AG09309 (cell line): ENCODE data around the gene LCA5.

ENCODE experiments used
- DNase-seq: peaks from one replicate; pipeline ENCODE4 v3.0.0-alpha.2; 2010; ENCODE audit warnings: low read depth
- H3K4me3 ChIP-seq: 2 replicates; pipeline ENCODE4 v1.5.1; 2011; ENCODE audit warnings: mild to moderate bottlenecking, low read depth, low read length, moderate library complexity; ENCODE audit not compliant: control insufficient read depth
- TF ChIP-seq, protein P1 (sequence below): IDR thresholded peaks from 2 replicates; pipeline ENCODE4 v1.5.1; 2011; ENCODE audit warnings: mild to moderate bottlenecking, low read depth, low read length, inconsistent platforms; ENCODE audit not compliant: insufficient read depth, control insufficient read depth; ENCODE audit errors: missing control alignments

Gene LCA5

DNA sequence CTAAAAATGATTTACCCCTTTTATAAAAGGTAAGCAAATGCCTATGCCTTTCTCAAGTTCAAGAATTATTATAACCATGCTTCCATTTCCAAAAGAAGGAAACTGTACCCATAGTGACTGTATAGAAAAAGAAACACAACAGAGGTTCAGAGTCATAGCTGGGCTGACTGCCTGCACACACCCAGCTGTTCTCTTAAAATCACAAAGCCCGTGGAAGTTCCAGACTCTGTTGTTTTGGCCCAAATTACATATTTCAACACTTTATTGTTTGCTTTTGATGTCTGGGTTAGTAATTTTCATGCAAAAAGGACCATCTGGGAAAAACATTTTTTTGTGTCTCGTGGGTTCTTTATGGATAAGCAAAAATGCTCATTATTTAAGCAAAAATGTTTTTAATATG, 99.2 kb downstream of the LCA5 start:
- H3K4me3 ChIP-seq: no peak overlapping the region
- no peak for DNase-seq
- TF ChIP-seq, protein P1, sequence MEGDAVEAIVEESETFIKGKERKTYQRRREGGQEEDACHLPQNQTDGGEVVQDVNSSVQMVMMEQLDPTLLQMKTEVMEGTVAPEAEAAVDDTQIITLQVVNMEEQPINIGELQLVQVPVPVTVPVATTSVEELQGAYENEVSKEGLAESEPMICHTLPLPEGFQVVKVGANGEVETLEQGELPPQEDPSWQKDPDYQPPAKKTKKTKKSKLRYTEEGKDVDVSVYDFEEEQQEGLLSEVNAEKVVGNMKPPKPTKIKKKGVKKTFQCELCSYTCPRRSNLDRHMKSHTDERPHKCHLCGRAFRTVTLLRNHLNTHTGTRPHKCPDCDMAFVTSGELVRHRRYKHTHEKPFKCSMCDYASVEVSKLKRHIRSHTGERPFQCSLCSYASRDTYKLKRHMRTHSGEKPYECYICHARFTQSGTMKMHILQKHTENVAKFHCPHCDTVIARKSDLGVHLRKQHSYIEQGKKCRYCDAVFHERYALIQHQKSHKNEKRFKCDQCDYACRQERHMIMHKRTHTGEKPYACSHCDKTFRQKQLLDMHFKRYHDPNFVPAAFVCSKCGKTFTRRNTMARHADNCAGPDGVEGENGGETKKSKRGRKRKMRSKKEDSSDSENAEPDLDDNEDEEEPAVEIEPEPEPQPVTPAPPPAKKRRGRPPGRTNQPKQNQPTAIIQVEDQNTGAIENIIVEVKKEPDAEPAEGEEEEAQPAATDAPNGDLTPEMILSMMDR: no peak

DNA sequence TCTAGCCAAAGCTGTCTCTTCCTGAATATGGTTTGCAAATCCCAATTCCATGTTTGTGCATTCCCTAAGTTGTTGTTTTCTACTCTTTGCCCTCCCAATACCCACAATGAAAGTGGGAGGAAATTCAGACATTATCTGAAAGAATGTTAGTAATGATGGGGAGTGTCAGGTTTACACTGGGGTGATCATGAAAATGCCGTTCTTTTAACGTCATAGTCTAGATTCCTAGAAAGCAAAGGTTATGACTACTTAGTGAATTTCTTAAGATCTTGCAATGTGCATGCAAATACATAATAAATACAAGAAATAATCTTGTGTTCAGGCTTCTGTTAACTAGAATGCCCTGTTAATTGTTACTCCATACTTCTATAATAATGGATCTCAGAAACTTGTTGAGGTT, 101.0 kb downstream of the LCA5 start:
- TF ChIP-seq, protein P1: no peak
- no peak for DNase-seq
- H3K4me3 ChIP-seq: no peak overlapping the region

DNA sequence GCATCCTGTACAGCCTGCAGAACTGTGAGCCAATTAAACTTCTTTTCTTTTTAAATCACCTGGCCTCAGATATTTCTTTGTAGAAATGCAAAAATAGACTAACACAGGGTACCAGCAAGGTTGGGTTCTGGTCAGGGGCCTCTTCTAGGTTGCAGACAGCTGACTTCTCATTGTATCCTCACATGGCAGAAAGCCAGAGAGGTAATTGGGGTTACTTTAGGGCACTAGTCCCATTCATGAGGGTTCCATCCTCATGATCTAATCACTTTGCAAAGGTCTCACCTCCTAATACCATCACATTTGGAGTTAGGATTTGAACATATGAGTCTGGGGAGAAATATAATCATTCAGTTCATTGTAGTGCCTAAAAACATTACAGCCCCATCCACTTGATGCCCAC, 101.5 kb downstream of the LCA5 start:
- no peak overlapping the region for H3K4me3 ChIP-seq
- DNase-seq: no peak
- TF ChIP-seq, protein P1: no peak
